GM18907 (cell line): Measurements from ENCODE around the gene ARHGAP35.
"Not testable (repeated sequence)": the region's sequence is repeated elsewhere in the genome, so short reads cannot be mapped to it uniquely, and the experiment has no call there.

Experiments used
- ATAC-seq: cut with Tn5 transposase; IDR thresholded peaks from one replicate; pipeline ENCODE4 v1.9.1; 2021; ENCODE audit warnings: mild to moderate bottlenecking, moderate library complexity; ENCODE audit not compliant: unreplicated experiment

The ARHGAP35 gene

DNA sequence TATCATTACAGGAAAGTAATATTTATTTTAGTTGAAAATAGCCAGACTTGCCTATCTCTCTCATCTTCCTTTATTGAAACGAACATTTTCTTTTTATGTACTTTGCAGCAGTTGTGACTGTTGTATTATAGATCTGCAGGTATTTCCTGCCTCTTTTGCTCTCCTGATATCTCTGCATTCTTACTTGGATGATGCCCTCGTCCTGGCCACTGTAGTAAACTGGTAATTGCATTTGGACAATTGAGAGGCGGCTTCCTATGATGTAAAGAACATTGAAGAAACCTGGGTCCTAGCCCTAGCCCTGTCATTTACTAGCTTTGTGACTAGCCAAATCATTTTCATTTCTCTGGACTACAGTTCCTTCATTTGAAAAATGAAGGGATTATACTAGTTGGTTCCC lies 6.4 kb downstream of the ARHGAP35 start:
- ATAC-seq: no peak

DNA sequence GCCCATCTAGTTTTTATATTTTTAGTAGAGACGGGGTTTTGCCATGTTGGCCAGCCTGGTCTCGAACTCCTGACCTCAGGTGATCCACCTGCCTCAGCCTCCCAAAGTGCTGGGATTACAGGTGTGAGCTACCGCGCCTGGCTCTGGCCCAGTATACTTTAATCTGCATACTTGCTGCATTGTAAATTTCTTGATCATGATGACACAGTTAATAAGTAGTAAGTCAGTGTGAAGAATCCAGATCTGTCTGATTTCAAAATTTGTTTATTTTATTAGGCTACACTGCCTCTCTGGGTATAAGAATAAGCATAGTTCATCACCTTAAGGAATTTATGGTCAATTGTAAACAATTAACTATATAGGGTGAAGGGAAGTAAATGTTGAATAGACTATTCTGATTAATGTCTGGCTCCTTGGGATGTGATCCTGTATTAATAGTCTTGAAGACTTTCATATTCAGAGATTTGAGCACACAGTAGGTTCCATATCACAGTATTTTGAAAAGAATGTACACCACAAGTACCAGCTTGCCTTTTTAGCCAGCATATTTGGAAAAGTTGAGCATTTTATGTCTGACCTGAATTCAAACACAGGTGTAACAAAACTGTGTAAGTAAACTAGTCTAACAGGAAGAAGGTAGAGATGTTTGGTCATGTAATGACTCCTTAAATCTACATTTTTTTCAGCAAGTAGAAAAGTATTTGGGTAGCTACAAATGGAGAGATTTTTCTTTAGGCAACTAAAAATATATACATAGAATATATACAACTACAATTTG lies 7.4 kb downstream of the ARHGAP35 start:
- ATAC-seq: no peak

DNA sequence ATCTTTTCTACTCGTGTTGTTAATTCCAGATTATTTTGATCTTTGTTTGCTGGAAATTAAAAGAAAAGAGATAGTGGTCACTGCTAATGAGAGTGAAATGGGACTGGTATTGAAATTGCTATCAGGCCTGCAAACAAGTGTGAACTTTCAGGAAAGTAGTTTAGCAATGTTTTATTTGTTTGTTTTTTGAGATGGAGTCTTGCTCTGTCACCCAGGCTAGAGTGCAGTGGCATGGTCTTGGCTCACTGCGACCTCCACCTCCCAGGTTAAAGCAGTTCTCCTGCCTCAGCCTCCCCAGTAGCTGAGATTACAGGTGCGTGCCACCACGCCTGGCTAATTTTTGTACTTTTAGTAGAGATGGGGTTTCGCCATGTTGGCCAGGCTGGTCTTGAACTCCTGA lies 10.4 kb downstream of the ARHGAP35 start:
- not testable (repeated sequence) for ATAC-seq

DNA sequence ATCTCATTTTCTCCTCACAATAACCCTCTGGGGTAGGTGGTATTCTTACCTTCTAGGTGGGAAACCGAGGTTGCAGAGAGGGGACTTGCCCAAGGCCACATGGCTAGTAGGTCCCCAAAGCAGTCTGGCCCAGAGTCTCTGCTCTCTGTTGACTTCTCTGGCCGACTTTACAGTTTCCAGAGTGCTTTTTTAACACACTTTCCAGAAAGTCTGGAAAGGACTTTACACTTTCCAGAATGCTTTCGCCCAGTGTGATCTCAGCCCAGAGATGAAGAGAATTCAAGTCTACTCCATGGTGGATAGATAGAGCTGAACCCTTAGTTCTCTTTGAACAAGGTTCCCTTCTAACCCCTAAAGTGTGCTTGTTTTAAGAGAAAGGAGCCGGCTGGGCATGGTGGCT lies 12.2 kb downstream of the ARHGAP35 start:
- ATAC-seq: no peak

DNA sequence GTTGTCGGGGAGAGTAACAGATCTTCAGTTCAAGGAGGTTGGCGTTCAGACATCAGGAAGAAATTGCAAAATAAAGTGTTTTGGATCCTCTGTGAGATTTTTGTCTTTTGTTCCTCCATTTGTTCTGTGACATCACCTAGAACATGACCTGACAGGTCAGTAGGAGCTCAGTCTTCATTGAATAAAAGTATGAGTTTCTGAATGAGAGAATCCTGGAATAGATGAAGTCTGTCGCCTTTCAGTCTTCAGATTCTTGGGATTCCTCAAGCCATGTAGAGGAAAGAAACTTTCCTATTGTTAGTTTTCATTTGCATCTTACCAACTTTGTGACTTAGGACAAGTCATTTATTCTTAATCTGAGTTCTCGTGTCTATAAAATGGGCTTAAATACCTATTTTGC lies 14.4 kb downstream of the ARHGAP35 start:
- no peak for ATAC-seq

DNA sequence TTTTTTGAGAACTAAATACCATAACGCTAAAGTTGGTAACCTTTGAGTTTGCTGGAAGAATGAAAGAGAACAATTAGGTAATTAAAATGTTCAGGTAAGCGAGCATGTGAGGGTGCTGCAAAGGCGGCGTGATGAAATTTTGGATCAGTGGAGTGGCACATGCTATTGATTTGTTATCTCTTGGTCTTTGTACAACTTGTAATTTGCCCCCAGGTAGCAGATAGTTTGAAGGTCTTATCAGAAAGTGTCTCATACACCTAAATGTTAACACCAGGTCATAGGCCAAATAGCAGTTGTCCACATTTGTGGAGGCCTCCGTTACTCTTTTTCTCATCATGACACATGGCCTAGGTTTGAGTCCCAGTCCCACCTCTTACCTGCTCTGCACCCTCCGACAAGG lies 14.9 kb downstream of the ARHGAP35 start:
- no peak for ATAC-seq

DNA sequence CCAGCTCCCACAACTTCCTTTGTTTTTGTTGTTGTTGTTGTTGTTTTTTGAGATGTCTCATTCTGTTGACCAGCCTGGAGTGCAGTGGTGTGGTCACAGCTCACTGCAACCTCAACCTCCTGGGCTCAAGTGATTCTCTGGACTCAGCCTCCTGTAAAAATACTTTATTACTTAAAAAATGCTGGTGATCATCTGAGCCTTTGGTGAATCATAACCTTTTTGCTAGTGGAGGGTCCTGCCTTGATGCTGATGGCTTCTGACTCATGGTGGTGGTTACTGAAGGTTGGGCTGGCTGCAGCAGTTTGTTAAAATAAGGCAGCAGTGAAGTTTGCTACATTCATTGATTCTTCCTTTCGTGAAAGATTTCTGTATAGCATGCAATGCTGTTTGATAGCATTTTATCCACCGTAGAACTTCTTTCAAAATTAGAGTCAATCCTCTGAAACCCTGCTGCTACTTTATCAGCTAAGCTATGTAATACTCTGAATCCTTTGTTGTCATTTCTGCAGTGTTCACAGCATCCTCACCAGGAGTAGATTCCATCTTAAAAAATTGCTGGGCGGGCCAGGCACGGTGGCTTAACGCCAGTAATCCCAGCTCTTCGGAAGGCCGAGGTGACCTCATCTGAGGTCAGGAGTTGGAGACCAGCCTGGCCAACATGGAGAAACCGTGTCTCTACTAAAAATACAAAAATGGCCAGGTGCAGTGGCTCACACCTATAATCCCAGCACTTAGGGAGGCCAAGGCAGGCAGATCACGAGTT lies 18.0 kb downstream of the ARHGAP35 start:
- no peak for ATAC-seq

DNA sequence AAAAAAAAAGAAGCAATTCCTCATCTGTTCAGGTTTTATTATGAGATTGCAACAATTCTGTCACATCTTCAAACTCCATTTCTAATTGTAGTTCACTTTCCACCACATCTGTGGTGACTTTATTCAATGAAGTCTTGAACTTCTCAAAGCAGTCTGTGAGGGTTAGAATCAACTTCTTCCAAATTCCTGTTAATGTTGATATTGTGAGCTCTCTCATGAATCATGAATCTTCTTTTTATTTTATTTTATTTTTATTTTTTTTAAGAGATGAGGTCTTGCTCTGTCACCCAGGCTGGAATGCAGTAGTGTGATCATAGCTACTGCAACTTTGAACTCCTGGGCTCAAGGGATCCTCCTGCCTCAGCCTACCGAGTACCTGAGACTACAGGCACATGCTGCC lies 19.6 kb downstream of the ARHGAP35 start:
- no peak for ATAC-seq

DNA sequence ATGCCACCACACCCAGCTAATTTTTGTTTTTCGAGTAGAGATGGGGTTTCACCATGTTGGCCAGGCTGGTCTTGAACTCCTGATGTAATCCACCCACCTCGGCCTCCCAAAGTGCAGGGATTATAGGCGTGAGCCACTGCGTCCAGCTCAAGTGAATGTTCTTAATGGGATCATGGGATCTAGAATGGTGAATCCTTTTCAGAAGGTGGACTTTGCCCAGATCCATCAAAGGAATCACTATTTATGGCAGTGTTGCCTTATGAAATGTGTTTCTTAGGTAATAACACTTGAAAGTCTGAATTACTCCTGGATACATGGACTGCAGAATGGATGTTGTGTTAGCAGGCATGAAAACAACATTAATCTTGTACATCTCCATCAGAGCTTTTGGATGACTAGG lies 20.3 kb downstream of the ARHGAP35 start:
- no peak for ATAC-seq

DNA sequence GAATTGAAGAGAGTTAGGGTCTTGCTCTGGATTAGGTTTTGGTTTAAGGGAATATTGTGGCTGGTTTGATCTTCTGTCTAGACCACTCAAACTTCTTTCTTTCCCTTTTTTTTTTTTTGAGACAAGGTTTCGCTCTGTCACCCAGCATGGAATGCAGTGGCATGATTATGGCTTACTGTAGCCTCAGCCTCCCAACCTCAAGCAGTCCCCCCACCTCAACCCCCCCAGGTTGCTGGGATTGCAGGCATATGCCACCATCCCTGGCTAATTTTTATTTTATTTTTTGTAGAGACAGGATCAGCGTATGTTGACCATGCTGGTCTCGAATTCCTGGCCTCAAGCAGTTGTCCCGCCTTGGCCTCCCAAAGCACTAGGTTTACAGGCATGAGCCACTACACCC lies 21.2 kb downstream of the ARHGAP35 start:
- ATAC-seq: no peak

DNA sequence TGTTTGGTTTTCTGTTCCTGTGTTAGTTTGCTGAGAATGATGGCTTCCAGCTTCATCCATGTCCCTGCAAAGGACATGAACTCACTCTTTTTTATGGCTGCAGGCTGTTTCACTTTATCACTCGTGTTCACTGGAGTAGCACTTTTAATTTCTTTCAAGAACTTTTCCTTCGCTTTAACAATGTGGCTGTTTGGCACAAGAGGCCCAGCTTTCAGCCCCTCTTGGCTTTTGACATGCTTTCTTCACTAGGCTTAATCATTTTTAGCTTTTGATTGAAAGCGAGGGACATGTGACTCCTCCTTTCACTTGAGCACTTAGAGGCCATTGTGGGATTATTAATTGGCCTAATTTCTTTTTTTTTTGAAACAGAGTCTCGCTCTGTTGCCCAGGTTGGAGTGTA lies 22.0 kb downstream of the ARHGAP35 start:
- not testable (repeated sequence) for ATAC-seq

DNA sequence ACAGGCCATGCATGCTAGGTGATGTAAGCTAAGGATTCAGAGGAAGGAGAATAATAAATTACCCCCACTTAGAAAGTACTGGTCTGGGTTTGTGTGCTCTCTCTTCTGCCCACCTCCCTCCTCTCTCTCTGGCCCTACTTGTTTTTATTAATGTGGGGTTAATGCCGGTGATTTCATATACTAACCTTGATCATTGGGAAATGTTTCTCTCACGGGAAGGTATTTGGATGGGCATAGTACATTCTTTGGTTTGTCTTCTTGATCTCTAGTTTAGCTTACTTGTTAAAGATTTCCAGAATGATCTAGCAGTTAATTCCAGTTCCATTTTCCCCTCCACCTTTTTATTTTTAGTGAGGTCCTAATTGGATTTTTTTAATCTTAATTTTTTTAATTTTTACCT lies 24.6 kb downstream of the ARHGAP35 start:
- ATAC-seq: no peak

DNA sequence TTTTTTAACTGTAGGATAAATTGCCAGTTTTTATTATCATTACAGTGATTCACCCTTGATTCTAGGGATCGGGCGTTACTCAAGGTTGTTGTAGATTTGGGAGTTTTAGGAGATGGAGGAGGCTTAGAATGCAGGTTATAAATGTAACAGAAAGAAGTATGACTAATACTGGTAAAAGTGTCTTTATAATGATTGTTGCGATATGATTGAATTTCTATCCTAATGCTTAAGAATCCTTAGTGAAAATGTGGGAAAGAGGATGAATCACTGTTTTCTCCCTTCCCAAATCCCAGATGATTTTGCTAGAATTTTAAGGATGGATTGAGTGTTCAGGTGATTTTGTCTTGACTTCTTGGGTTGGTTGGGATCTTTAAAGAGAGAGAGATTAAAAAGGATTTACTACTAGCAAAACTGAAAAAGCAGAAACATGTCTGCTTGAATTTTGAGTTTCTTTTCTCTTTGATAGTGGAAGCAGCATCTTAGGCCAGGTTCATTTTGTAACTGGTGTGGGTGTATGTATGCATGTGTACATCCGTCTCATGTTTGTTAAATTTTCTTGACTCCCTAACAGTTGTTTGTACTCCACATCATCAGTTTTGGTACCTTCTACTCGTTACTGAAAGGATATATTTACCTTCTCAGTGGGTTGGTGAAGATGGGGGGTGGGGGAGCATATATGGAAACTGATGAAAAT lies 25.9 kb downstream of the ARHGAP35 start:
- ATAC-seq: no peak

DNA sequence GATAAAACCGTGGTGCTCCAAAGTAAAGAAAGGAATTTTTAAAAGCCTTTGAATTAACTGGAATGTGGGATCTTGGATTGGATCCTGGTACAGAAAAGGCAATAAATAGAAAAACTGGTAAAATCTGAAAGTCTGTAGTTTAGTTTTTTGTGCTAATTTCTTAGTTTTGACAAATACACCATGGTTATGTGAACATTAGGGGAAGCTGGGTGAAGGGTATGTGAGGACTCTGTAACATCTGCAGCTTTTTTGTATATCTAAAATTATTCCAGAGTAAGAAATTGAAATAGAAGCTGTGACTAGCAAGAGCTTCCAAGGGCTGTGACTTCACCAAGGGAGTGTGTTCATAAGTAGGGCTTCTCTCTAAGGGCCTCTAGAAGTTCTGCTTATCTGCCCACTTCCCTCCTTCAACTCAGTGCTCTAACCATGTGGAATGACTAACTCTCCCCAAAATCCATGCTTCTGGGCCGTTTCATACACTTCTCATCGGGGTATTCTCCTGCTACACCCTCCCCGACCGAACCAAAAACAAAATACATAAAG lies 26.5 kb downstream of the ARHGAP35 start:
- ATAC-seq: no peak

DNA sequence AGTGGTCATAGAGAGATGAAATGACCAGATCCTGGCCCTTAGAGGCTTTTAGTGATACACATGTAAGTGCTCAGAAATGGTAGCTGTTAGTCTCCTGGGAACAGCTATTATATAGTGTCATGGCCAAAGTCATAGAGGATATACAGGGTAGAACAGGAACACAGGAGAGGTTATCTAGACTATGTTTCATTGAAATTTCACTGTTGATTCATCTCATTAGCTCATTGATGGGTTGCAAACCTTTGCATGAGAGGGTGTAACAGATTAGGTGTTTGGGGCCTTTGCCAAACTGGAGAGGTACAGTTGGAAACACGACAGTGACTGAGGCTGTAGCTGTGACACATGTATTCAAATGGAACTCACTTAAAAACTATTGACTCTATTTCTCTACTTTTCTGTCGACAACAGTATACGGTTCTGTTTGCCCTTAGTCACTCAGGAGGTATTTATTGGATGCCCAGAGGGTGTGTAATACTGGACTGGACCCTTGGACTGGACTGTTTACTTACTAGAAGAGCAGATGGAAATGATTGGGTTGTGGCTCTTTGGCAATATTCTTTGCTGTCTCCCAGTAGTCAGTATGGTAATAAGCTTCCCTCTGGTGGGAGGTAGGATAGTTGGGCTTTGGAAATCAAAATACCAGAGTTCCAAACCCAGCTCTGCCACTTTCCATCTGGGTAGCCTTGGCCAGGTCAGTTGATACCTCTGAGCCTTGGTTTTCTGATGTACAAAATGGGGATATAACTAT lies 29.8 kb downstream of the ARHGAP35 start:
- ATAC-seq: no peak

DNA sequence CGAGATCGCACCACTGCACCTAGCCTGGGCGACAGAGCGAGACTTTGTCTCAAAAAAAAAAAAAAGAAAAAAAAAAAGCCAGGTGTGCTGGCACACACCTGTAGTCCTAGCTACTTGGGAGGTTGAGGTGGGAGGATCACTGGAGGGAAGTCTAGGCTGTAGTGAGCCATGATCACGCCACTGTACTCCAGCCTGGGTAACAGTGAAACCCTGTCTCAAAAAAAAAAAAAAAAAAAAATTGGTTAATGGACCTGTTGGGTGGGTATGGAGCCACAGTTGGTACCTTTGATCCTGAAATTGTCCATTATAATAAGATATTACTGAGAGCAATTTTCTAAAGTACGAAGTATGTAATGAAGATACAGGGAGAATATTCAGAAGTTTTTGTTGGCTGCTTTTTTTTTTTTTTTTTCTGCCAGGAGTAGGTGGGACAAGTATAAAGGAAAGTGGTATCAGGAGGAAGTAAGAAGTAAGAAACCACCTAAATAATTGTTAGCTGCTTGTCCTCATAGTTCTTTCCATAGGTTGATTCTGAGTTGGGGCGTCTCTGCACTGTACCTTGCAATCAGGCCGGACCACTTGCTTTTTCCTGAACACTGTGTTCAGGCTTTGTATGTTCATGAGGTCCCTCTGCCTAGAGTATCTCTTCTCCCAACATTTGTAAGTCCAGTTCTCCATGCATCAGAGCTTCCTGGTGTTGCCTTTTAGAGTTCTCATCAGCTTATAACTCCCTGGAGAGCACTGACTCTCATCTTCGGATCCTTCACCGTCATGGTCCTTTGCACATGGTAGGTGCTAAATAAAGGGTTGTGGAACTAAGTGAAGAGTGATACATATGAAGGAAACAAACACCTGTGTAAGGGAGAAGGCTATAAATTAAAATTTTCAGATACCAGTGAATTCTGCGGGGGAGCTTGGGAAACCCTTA lies 31.7 kb downstream of the ARHGAP35 start:
- ATAC-seq: no peak

DNA sequence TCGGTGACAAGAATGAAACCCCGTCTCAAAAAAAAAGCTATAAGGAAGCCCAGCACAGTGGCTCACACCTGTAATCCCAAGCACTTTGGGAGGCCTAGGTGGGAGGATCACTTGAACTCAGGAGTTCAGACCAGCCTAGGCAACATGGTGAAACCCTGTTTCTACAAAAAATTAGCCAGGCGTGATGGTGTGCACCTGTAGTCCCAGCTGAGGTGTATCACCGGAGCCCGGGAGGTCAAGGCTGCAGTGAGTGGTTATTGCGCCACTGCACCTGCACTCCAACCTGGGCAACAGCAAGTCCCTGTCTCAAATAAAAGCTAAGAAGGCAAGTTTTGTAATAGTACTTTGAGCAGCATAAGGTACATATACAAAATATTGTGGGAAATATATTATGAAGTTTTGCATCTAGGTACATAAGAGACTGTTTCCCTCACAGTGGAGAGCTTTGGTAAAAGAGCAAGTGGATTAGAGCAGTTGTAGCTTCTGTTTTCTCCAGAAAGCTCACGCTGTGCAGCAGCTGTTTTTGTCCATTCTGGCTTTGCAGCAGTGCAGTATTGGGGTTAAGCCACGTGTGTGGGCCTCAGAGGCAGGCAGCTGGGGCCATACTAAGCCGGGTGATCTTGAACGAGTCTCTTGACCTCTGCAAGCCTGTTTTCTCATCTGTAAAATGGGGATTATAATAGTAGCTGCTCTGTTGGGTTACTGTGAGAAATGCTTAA lies 35.4 kb downstream of the ARHGAP35 start:
- ATAC-seq: no peak

DNA sequence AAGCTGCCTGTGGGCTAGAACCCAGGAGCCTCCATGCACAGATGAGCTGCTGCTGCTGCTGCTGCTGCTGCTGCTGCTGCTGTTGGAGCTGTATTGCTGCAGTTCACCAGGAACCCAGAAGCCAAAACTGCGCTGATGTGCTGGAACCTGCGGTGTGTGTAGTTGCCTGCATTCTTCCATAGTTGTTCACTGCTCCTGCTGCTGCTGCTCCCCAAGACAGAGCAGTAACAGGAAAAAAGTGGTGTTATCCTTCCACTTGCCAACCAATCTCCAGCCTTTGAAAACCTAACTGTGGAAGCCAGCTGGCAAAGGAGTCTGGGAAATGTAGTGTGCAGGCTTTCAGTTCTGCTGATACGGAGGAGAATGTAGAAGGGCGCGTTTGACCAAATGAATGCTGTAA lies 37.9 kb downstream of the ARHGAP35 start:
- no peak for ATAC-seq

DNA sequence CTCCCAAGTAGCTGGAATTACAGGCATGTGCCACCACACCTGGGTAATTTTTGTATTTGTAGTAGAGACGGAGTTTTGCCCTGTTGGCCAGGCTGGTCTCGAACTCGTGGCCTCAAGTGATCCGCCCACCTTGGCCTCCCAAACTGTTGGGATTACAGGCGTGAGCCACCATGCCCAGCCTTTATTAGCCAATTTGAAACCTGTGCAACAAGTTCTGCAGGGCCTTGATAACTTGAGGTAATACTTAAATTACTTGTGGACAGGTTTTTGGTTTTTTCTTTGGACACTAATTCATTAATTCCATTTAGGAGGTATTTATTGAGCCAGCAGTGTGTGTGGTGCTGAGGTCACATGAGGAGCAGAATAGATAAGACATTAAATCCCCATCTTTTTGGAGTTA lies 39.5 kb downstream of the ARHGAP35 start:
- no peak for ATAC-seq
